PC-9 (cell line): ENCODE measurements around the gene FAM120B.

Experiments used
- CTCF ChIP-seq: fragments of 200-600 bp; sonication (generic); conservative IDR thresholded peaks from 2 replicates; pipeline ENCODE4 v1.6.1; 2017; ENCODE audit warnings: mixed run types, antibody characterized with exemption, mild to moderate bottlenecking, moderate library complexity
- EZH2 ChIP-seq: fragments of 200-600 bp; sonication (generic); IDR thresholded peaks from 2 replicates; pipeline ENCODE4 v1.8.0; 2017; ENCODE audit warnings: antibody characterized with exemption, low read depth

GRCh38 chr6:170439366-170440361 lies 133.1 kb downstream of the FAM120B start:
- TF ChIP-seq EZH2 (no peak), CTCF (no peak)
